Ovary (tissue), 9 donors: Measurements from ENCODE around the gene MEIS1. TPM values are rescaled to one million over a fixed set of nuclear protein-coding genes. Genes with fewer than 3 reads are reported as not detected.

Source experiments
- DNase-seq, 5 donors: peaks; one replicate each; pipeline ENCODE4 v3.0.0-alpha.2; 2019 to 2020
- H3K27ac ChIP-seq, 2 donors: fragments of 200-600 bp; one replicate each; pipeline versions ENCODE4 v1.5.1 to v1.8.0; 2019 to 2022
- H3K27me3 ChIP-seq: fragments of 200-600 bp; one replicate; pipeline ENCODE4 v1.8.0; 2022
- H3K36me3 ChIP-seq: fragments of 200-600 bp; sonication (generic); one replicate; pipeline ENCODE4 v1.5.1; 2019
- H3K4me1 ChIP-seq: one replicate; pipeline ENCODE4 v1.8.1; 2013; ENCODE audit warnings: mild to moderate bottlenecking, moderate library complexity; ENCODE audit not compliant: insufficient read depth
- H3K4me3 ChIP-seq: fragments of 200-600 bp; sonication (generic); one replicate; pipeline ENCODE4 v1.5.1; 2017
- H3K9me3 ChIP-seq, 2 donors: fragments of 200-600 bp in 1 of 2; sonication (generic) in 1 of 2; one replicate each; pipeline versions ENCODE4 v1.5.1 to v1.8.1; 2013 to 2019; ENCODE audit warnings: mild to moderate bottlenecking in 1 of 2, moderate library complexity in 1 of 2
- EP300 ChIP-seq: sonication (generic); formaldehyde crosslinking; IDR thresholded peaks from one replicate; pipeline ENCODE4 v1.6.1; 2017; ENCODE audit warnings: antibody characterized with exemption
- POLR2A ChIP-seq: fragments of 450-650 bp; IDR thresholded peaks from one replicate; pipeline ENCODE4 v1.6.1; 2017; ENCODE audit warnings: antibody characterized with exemption, mild to moderate bottlenecking, moderate library complexity
- WGBS, 3 donors: extraction: QIAGEN DNeasy Blood & Tissue Kit in 1 of 3; methylation state at CpG; one replicate each; pipeline versions ENCODE4 v1.1.5 to v1.1.7; 2013 to 2017; 5-methylcytosine and 5-hydroxymethylcytosine counted together
- intact Hi-C, 4 donors: fragments of 100-400 bp; cut with DNase I; formaldehyde crosslinking; loops; one replicate each; pipeline versions ENCODE4 v1.11.0 to v1.15.1; 2022 to 2023
- polyA plus RNA-seq, 2 donors: library from polyadenylated mRNA; stranded (reverse); fragments of 200-250 nt in 1 of 2; fragments of 350-450 nt in 1 of 2; fragmentation: Illumina TruSeq in 1 of 2; extraction: RNeasy Lipid Tissue Mini Kit (QIAGEN cat#74804) in 1 of 2; gene quantifications; one replicate each; pipeline ENCODE4 v1.2.3, GENCODE V29; 2013 to 2014
- total RNA-seq, 7 donors: library from RNA; depleted of rRNA in 2 of 7; stranded (reverse); fragments of >200 nt in 2 of 7; fragmentation: NEBNext Ultra II Directional in 3 of 7; extraction: Animal tissue kit (Norgen Biotek cat#: 25700) in 3 of 7; gene quantifications; one replicate each; pipeline versions ENCODE4 v1.1.0 to v1.2.4, GENCODE V29; 2016 to 2023
- TF ChIP-seq, protein P1 (sequence below), 3 donors: fragments of 450-650 bp in 2 of 3; fragments of 200-600 bp in 1 of 3; IDR thresholded peaks; one replicate each; pipeline versions ENCODE4 v1.5.1 to v1.8.0; 2016 to 2022; ENCODE audit warnings: antibody characterized with exemption in 3 of 3, mild to moderate bottlenecking in 1 of 3
- donor health status: DM: no; HTN: no; CAD: no; lungs with moderate emphysema.
- donor health status: DM: no; HTN: no; CAD: no.
- donor health status: Bipolar disorder and iron deficiency.
- donor health status: DM: yes; HTN: yes; CAD: no.
- donor health status: DM: no; HTN: no; CAD: no.
- donor health status: DM: yes; HTN: yes; CAD: no.

MEIS1 gene
- total and polyA plus RNA-seq, 9 donors, result 19.4 to 163 (median 80.4) TPM

DNA sequence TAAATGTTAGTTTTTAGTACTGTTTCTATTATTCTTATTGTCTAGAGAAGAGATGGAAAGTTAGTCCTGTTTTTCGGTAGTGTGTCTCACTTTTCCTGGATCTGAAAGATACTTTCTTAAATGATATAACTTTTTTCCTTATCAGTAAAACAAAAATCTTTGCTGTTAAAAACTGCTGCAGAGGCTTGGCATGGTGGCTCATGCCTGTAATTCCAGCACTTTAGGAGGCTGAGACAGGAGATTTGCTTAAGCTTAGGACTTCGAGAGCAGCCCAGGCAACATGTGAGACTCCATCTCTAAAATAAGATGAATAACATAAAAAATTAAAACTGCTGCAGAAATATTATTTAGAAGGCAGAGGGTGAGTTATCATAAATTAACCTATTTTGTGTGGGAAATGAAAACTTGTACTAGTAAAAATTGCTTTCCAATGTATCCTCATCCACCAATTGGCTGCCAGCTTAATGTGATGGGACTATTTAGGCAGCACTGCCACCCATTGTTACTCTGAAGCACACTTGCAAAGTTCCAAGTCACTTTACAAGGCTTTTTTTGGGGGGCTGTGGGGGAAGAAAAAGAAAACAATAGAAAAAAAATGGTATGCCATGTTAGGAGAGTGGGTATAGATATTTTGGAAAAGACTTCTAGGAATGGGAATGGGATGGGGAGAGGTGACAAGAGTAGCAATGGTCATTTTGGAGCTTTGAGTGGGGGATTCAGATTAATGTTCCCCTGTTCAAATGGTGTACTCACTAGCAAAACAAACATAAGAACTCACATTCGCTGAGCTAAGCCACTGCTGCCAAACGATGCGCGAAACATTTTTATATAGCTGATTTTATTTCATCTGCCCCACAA is 62.7 kb downstream of the MEIS1 start:
- Histone ChIP-seq H3K27me3 (no peaks in the 10 kb centered on the region), H3K4me1 (peaks cover 17% of the 10 kb centered on the region), H3K36me3 (no peaks in the 10 kb centered on the region), H3K27ac (no peak overlapping the region), H3K4me3 (no peak overlapping the region), H3K9me3 (no peaks in the 10 kb centered on the region)
- intact Hi-C loops, result loop anchor here in 1 of 4 donors (10.0 kb wide), 1 partner anchor 53 kb away; no protein-coding TSS in a partner anchor
- WGBS, 3 donors, result 85 to 92% (median 91%) methylated on average over 6 of the region's 6 CpGs
- DNase-seq, result no peak
- TF ChIP-seq EP300, result no peak
- TF ChIP-seq POLR2A, result no peak
- TF ChIP-seq, protein P1, sequence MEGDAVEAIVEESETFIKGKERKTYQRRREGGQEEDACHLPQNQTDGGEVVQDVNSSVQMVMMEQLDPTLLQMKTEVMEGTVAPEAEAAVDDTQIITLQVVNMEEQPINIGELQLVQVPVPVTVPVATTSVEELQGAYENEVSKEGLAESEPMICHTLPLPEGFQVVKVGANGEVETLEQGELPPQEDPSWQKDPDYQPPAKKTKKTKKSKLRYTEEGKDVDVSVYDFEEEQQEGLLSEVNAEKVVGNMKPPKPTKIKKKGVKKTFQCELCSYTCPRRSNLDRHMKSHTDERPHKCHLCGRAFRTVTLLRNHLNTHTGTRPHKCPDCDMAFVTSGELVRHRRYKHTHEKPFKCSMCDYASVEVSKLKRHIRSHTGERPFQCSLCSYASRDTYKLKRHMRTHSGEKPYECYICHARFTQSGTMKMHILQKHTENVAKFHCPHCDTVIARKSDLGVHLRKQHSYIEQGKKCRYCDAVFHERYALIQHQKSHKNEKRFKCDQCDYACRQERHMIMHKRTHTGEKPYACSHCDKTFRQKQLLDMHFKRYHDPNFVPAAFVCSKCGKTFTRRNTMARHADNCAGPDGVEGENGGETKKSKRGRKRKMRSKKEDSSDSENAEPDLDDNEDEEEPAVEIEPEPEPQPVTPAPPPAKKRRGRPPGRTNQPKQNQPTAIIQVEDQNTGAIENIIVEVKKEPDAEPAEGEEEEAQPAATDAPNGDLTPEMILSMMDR (IDR thresholded peaks at IDR 0.05), result no peak

DNA sequence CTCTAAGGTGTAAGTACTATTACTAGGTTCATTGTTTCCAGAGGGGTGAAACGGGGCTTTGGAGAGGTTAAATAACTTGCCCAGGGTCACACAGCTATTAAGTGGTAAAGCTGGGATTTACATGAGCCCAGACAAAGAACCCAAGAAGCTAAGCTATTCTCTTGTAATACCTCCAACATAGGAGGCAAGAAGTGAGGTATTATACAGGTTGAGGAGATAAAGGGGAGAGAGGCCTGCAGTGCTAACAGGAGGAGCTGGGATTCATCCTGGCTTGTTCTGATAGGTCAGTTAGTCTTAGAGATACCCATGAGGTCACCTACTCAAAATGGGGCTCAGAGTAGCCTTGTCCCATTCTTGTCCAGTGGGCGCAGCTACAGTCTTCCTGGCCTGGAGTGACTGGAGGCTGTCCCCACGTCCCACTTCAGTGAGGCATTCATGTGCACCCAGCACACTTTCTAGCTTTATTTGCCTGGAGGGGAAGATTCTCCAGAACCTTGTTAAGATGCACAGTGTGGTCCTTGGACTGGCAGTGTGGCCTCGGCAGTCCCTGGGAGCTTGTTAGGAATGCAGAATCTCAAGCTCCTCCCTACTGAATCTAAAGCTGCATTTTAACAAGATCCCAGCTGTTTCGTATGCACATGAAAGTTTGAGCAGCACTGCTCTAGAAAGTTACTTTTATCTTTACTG is 63.5 kb downstream of the MEIS1 start:
- Histone ChIP-seq H3K27me3 (no peaks in the 10 kb centered on the region), H3K9me3 (no peaks in the 10 kb centered on the region), H3K4me1 (peaks cover 19% of the 10 kb centered on the region), H3K4me3 (no peak overlapping the region), H3K27ac (no peak overlapping the region), H3K36me3 (no peaks in the 10 kb centered on the region)
- no peak for DNase-seq
- intact Hi-C loops, result loop anchor here in 1 of 4 donors (10.0 kb wide), 1 partner anchor 54 kb away; no protein-coding TSS in a partner anchor
- TF ChIP-seq EP300 (no peak), POLR2A (no peak)
- TF ChIP-seq, protein P1 (IDR thresholded peaks at IDR 0.05), result no peak
- WGBS, 3 donors, result 61 to 81% (median 80%) methylated on average over 5 of the region's 5 CpGs

DNA sequence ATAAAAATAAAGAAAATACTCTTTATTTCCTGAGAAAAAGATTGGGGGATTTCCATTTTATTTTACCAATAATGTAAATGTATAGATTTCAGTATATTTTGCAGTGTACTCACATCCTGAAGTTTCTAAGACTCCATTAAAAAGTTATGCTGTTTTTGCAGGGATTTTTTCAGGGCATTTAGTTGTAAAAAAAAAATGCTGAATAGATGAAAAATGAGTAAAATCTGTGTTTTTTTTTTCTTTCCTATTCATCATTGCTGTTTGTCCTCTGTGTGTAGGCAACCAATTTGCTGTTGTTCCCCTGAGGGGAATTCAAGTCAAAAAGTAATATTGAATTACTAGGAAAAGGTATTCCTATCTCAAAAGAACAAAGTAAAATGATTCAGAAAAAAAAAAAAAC is 66.3 kb downstream of the MEIS1 start:
- no peak overlapping the region for H3K4me3 ChIP-seq
- H3K4me1 ChIP-seq, result peaks cover 8% of the 10 kb centered on the region
- no peak for DNase-seq
- intact Hi-C loops, result no loop called here
- no peaks in the 10 kb centered on the region for H3K36me3 ChIP-seq
- H3K27me3 ChIP-seq, result no peaks in the 10 kb centered on the region
- TF ChIP-seq EP300, result no peak
- TF ChIP-seq, protein P1 (IDR thresholded peaks at IDR 0.05), result no peak
- no peak for TF ChIP-seq POLR2A
- H3K27ac ChIP-seq, result no peak overlapping the region
- no peaks in the 10 kb centered on the region for H3K9me3 ChIP-seq

DNA sequence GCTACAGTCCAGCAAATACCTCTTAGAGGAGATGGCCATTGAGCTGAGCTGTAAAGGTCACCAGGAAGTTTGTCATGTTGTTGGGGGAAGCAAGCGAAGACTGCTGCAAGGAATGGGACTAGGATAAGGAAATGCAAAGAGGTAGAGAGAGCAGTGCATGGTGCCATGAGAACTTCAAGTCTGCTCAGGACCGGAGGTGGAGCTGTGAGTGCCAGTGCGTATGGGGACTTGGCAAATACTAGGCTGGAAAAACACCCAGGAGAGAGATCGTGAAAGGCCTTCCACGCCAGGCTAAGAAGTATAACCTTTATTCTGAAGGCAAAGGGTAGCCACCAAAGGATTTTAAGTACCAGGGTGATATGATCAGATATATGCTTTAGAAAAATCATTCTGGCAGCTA is 71.3 kb downstream of the MEIS1 start:
- 88 to 98% (median 97%) methylated on average over 5 of the region's 5 CpGs for WGBS, 3 donors
- intact Hi-C loops, result no loop called here
- TF ChIP-seq, protein P1 (IDR thresholded peaks at IDR 0.05), result no peak
- no peak for TF ChIP-seq EP300
- TF ChIP-seq POLR2A, result no peak
- Histone ChIP-seq H3K36me3 (no peaks in the 10 kb centered on the region), H3K4me1 (peaks cover 14% of the 10 kb centered on the region), H3K4me3 (no peak overlapping the region), H3K27me3 (no peaks in the 10 kb centered on the region), H3K27ac (no peak overlapping the region), H3K9me3 (no peaks in the 10 kb centered on the region)
- DNase-seq, result no peak
